Sigmoid colon (tissue), 7 donors: ENCODE results near the gene MAP3K12. TPM values are rescaled to one million over a fixed set of nuclear protein-coding genes. Genes with fewer than 3 reads are reported as not detected.

Source experiments
- DNase-seq: peaks from one replicate; pipeline ENCODE4 v3.0.0-alpha.2; 2019
- H3K27ac ChIP-seq, 4 donors: fragments of 200-600 bp; sonication (generic); one replicate each; pipeline ENCODE4 v1.5.1; 2016 to 2019; ENCODE audit warnings: mild to moderate bottlenecking in 1 of 4
- H3K27me3 ChIP-seq, 3 donors: fragments of 200-600 bp; sonication (generic); one replicate each; pipeline ENCODE4 v1.5.1; 2019; ENCODE audit warnings: mild to moderate bottlenecking in 1 of 3
- H3K36me3 ChIP-seq, 4 donors: fragments of 200-600 bp; sonication (generic); one replicate each; pipeline ENCODE4 v1.5.1; 2016 to 2019
- H3K4me1 ChIP-seq, 4 donors: fragments of 200-600 bp; sonication (generic); one replicate each; pipeline ENCODE4 v1.5.1; 2017 to 2019
- H3K4me3 ChIP-seq, 4 donors: fragments of 200-600 bp; sonication (generic); one replicate each; pipeline ENCODE4 v1.5.1; 2017 to 2019; ENCODE audit warnings: mild to moderate bottlenecking in 2 of 4, moderate library complexity in 1 of 4
- H3K9me3 ChIP-seq, 4 donors: fragments of 200-600 bp in 3 of 4; sonication (generic) in 3 of 4; one replicate each; pipeline versions ENCODE4 v1.5.1 to v1.6.1; 2013 to 2019
- CTCF ChIP-seq, 4 experiments: fragments of 450-650 bp in 3 of 4; fragments of 200-600 bp in 1 of 4; IDR thresholded peaks; one replicate each; pipeline ENCODE4 v1.5.1; 2016 to 2019; ENCODE audit warnings: antibody characterized with exemption in 4 of 4, mild to moderate bottlenecking in 3 of 4, moderate library complexity in 2 of 4
- EP300 ChIP-seq, 4 donors: sonication (generic); formaldehyde crosslinking; IDR thresholded peaks; one replicate each; pipeline ENCODE4 v1.6.1; 2017; ENCODE audit warnings: antibody characterized with exemption in 4 of 4
- POLR2A ChIP-seq, 2 donors: fragments of 450-650 bp; IDR thresholded peaks; one replicate each; pipeline ENCODE4 v1.6.1; 2016; ENCODE audit warnings: antibody characterized with exemption in 2 of 2, mild to moderate bottlenecking in 2 of 2, moderate library complexity in 2 of 2
- POLR2AphosphoS5 ChIP-seq, 4 donors: sonication (generic); formaldehyde crosslinking; IDR thresholded peaks; one replicate each; pipeline ENCODE4 v1.6.1; 2017; ENCODE audit warnings: antibody characterized with exemption in 4 of 4
- WGBS, 2 donors: extraction: QIAGEN DNeasy Blood & Tissue Kit; methylation state at CpG; one replicate each; pipeline ENCODE4 v1.1.7; 2013; 5-methylcytosine and 5-hydroxymethylcytosine counted together
- intact Hi-C: fragments of 100-400 bp; cut with DNase I; formaldehyde crosslinking; loops from one replicate; pipeline ENCODE4 v1.15.1; 2023
- polyA plus RNA-seq, 3 donors: library from polyadenylated mRNA; stranded (reverse); fragments of 200-250 nt; gene quantifications; one replicate each; pipeline ENCODE4 v1.2.3, GENCODE V29; 2013
- total RNA-seq, 4 donors: library from RNA; depleted of rRNA; stranded (reverse); fragments of >200 nt; gene quantifications; one replicate each; pipeline ENCODE4 v1.1.0, GENCODE V29; 2016
- donor health status: healthy with polysubstance abuse.
- donor health status: Bipolar disorder and iron deficiency.
- donor health status: healthy.

MAP3K12 gene
- total and polyA plus RNA-seq, 7 donors: 1.6 to 27.4 (median 18.5) TPM

GRCh38 chr12:53530920-53531319 lies 31.7 kb upstream of the MAP3K12 start:
- 92 to 96% methylated on average over 4 of the region's 4 CpGs for WGBS, 2 donors
- no peak for DNase-seq
- H3K9me3 ChIP-seq: no peaks in the 10 kb centered on the region
- intact Hi-C loops: no loop called here
- H3K4me3 ChIP-seq: no peak overlapping the region
- H3K27ac ChIP-seq: no peak overlapping the region
- peaks cover 41 to 99% (median 61%) of the 10 kb centered on the region in 4 donors for H3K36me3 ChIP-seq
- TF ChIP-seq CTCF (IDR thresholded peaks at IDR 0.05): no peak
- no peak for TF ChIP-seq EP300 (IDR thresholded peaks at IDR 0.05)
- no peak for TF ChIP-seq POLR2AphosphoS5 (IDR thresholded peaks at IDR 0.05)
- no peak for TF ChIP-seq POLR2A (IDR thresholded peaks at IDR 0.05)
- no peaks in the 10 kb centered on the region for H3K27me3 ChIP-seq
- H3K4me1 ChIP-seq: no peaks in the 10 kb centered on the region

GRCh38 chr12:53530061-53530460 lies 30.8 kb upstream of the MAP3K12 start:
- Histone ChIP-seq H3K4me1 (no peaks in the 10 kb centered on the region), H3K36me3 (peaks cover 39 to 99% (median 60%) of the 10 kb centered on the region in 4 donors), H3K27me3 (no peaks in the 10 kb centered on the region), H3K4me3 (no peak overlapping the region), H3K27ac (no peak overlapping the region), H3K9me3 (no peaks in the 10 kb centered on the region)
- intact Hi-C loops: no loop called here
- WGBS, 2 donors: 89 to 91% methylated on average over 2 of the region's 2 CpGs
- no peak for DNase-seq
- TF ChIP-seq POLR2A (IDR thresholded peaks at IDR 0.05) (no peak), POLR2AphosphoS5 (IDR thresholded peaks at IDR 0.05) (no peak), EP300 (IDR thresholded peaks at IDR 0.05) (no peak), CTCF (IDR thresholded peaks at IDR 0.05) (no peak)

- H3K9me3 ChIP-seq: no peaks in the 10 kb centered on the region
- H3K4me3 ChIP-seq: no peak overlapping the region
- no peak overlapping the region for H3K27ac ChIP-seq
- no peaks in the 10 kb centered on the region for H3K4me1 ChIP-seq
- peaks cover 23 to 99% (median 63%) of the 10 kb centered on the region in 4 donors for H3K36me3 ChIP-seq
- DNase-seq: no peak
- H3K27me3 ChIP-seq: no peaks in the 10 kb centered on the region
- TF ChIP-seq POLR2AphosphoS5 (IDR thresholded peaks at IDR 0.05) (no peak), CTCF (IDR thresholded peaks at IDR 0.05) (no peak), EP300 (IDR thresholded peaks at IDR 0.05) (no peak), POLR2A (IDR thresholded peaks at IDR 0.05) (no peak)
- intact Hi-C loops: no loop called here
- WGBS, 2 donors: 97 to 98% methylated on average over 13 of the region's 13 CpGs
Measured at GRCh38 chr12:53524476-53524875, 25.2 kb upstream of the MAP3K12 start.

GRCh38 chr12:53523131-53523530 lies 23.9 kb upstream of the MAP3K12 start:
- 96% methylated on average over 3 of the region's 3 CpGs for WGBS, 2 donors
- no peaks in the 10 kb centered on the region for H3K4me1 ChIP-seq
- peaks cover 23 to 99% (median 60%) of the 10 kb centered on the region in 4 donors for H3K36me3 ChIP-seq
- no peak overlapping the region for H3K27ac ChIP-seq
- no peak overlapping the region for H3K4me3 ChIP-seq
- H3K27me3 ChIP-seq: no peaks in the 10 kb centered on the region
- TF ChIP-seq EP300 (IDR thresholded peaks at IDR 0.05): no peak
- TF ChIP-seq POLR2AphosphoS5 (IDR thresholded peaks at IDR 0.05): no peak
- no peak for TF ChIP-seq CTCF (IDR thresholded peaks at IDR 0.05)
- no peak for TF ChIP-seq POLR2A (IDR thresholded peaks at IDR 0.05)
- intact Hi-C loops: no loop called here
- no peaks in the 10 kb centered on the region for H3K9me3 ChIP-seq
- no peak for DNase-seq

GRCh38 chr12:53518381-53518780 lies 19.1 kb upstream of the MAP3K12 start:
- no peaks in the 10 kb centered on the region for H3K27me3 ChIP-seq
- no peak overlapping the region for H3K4me3 ChIP-seq
- 71 to 87% methylated on average over 5 of the region's 5 CpGs for WGBS, 2 donors
- H3K4me1 ChIP-seq: no peaks in the 10 kb centered on the region
- H3K9me3 ChIP-seq: no peaks in the 10 kb centered on the region
- TF ChIP-seq POLR2AphosphoS5 (IDR thresholded peaks at IDR 0.05) (no peak), POLR2A (IDR thresholded peaks at IDR 0.05) (no peak), EP300 (IDR thresholded peaks at IDR 0.05) (no peak)
- intact Hi-C loops: no loop called here
- DNase-seq: no peak
- no peak overlapping the region for H3K27ac ChIP-seq
- peaks cover 22 to 100% (median 75%) of the 10 kb centered on the region in 4 donors for H3K36me3 ChIP-seq
